Superior temporal gyrus (tissue), 1 donor: ENCODE measurements around the gene DRAM1.
"Not testable (repeated sequence)": the region's sequence is repeated elsewhere in the genome, so short reads cannot be mapped to it uniquely, and the experiment has no call there.

ENCODE experiments used
- DNase-seq: peaks from one replicate; pipeline ENCODE4 v3.0.0-alpha.2; 2016; ENCODE audit errors: extremely low spot score

DRAM1 gene

DNA sequence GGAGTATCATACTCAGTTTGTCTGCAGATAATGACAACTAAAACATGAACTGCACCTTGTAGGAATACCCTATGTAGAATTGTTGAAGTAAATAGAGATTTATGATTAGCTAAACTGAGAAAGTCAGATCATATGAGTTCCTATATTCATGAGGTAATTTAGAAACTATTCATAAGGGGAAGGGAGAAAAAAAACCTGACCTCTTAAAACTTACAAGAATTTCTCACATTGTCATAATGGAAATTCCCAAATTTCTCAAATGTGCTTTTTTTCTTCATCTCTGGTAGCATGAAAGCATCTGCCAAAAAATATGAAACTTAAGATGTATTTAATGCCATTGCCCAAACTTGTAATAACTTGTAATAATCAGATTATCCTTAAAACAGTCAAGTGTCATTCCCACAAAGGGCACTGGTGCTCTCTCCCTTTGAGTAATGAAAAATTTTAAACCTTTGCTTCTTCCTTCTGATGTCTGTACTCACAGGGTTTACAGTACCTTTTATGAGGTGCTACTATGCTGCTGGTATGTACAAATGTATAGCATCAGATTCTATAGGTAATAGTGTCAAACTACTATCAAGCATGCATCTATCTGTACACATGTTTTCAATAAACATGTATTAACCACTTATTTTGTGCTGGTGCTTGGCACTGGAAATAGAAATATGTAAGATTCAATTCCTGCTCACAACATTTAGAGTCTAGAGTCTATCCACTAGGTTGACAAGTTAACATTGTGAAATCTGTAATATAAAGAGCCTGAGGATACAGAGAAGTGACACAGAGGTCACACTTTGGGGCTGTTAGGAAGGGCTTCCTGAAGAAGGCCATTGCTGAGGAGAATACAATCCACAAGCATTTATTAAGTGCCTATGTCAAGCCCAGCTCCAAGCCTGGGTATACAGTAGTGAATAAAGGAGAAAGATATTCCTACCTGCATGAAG is 17.4 kb upstream of the DRAM1 start:
- DNase-seq, result no peak

DNA sequence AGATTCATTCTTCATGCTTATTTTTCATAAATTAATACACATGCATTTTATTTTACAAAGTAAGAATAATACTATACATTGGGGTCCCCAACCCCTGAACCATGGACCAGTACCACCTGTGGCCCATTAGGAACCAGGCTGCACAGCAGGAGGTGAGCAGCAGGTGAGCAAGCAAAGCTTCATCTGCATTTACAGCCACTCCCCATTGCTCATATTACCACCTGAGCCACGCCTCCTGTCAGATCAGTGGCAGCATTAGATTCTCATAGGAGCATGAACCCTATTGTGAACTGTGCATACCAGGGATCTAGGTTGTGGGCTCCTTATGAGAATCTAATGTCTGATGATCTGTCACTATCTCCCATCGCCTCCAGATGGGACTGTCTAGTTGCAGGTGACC is 15.7 kb upstream of the DRAM1 start:
- not testable (repeated sequence) for DNase-seq

- no peak for DNase-seq
These were observed 15.1 kb upstream of the DRAM1 start for GRCh38 chr12:101862245-101862644.

GRCh38 chr12:101863981-101864380 is 13.4 kb upstream of the DRAM1 start:
- DNase-seq, result no peak

GRCh38 chr12:101866615-101867373 is 10.6 kb upstream of the DRAM1 start:
- DNase-seq, result no peak

GRCh38 chr12:101867619-101868018 is 9.8 kb upstream of the DRAM1 start:
- DNase-seq, result not testable (repeated sequence)

- no peak for DNase-seq
These were observed 6.5 kb upstream of the DRAM1 start for GRCh38 chr12:101870925-101871324.

DNA sequence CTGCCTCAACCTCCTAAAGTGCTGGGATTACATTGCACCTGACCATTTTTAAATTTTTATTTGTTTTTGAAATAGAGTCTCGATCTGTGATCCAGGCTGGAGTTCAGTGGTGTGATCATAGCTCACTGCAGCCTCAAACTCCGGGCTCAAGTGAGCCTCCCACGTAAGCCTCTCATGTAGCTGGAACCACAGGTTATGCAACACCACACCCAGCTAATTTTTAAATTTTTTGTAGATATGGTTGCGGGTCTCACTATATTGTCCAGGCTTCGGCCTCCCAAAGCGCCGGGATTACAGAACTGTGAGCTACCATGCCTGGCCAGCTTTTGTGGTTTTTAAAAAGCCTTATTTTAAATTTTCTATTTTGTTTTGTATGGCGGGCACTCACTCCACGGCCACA is 2.2 kb upstream of the DRAM1 start:
- DNase-seq, result no peak

GRCh38 chr12:101876322-101876860 is 989 bp upstream of the DRAM1 start:
- DNase-seq, result no peak

DNA sequence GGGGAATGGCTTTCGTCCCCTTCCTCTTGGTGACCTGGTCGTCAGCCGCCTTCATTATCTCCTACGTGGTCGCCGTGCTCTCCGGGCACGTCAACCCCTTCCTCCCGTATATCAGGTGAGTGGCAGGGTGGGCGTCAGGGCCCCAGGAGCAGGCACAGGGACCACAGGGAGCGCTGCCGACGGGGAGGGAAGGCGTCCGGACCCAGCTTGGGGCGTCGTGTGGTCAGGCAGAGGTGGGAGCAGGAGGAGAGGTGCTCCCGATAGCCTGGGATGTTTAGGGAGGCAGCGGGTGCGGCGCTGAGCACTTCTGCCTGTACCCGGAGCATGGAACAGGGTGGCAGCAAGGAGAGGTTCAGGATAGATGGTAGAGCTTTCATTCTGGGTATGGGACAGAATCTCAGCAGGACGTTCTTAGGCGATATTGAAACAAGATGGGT is 444 bp downstream of the DRAM1 start:
- DNase-seq, result no peak

- no peak for DNase-seq
These were observed 952 bp downstream of the DRAM1 start for GRCh38 chr12:101878243-101878821.

DNA sequence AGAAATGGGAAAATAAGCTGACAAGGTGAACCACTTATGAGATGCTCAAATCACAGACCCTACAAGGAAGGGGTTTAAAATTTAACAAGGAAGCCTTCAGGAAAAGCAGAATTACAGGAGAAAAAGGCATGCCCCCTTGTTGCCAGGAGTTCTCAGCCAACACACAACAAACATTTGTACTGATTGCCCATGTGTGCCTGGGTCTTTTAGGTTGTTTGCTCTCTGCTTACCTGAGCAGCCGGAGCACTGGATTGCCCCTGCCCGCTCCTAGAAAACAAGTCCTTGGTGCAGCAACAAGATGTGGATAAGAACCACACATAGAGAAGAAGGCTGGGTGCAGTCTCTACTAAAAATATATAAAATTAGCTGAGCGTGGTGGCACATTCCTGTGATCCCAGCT is 3.4 kb downstream of the DRAM1 start:
- DNase-seq, result no peak

DNA sequence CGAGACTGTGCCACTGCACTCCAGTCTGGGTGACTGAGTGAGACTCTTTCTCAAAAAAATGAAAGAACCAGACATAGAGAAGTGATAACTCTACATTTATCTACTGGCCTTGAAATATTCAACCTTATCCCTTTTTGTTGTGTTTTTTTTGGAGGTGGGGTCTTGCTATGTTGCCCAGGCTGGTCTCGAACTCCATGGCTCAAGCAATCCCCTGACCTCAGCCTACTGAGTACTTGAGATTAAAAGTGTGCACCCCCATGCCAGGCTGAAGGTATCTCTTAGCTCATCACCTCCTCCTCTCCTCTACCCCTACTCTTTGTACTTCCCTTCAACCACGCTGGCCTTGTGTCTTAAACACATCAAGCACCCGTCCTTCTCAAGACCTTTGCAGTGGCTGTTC is 3.8 kb downstream of the DRAM1 start:
- no peak for DNase-seq

DNA sequence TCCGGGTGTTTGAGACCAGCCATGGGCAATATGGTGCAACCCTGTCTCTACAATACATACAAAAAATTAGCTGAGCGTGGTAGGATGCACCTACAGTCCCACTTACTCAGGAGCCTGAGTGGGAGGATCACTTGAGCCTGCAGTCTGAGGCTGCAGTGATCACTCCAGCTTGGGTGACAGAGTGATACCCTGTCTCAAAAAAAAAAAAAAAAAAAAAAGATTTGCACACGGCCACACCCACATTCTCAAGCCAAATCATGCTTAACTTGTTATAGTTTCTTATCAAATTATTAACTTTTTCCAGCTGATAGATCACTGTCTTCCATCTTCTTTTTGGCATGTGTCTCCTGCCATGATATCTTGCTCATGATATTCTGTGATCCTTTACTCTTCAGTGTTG is 6.8 kb downstream of the DRAM1 start:
- DNase-seq, result no peak

- not testable (repeated sequence) for DNase-seq
These were observed 7.5 kb downstream of the DRAM1 start for GRCh38 chr12:101884781-101885340.

- DNase-seq, result no peak
These were observed 8.7 kb downstream of the DRAM1 start for GRCh38 chr12:101885912-101886561.

GRCh38 chr12:101889211-101889752 is 11.9 kb downstream of the DRAM1 start:
- no peak for DNase-seq

- no peak for DNase-seq
These were observed 14.1 kb downstream of the DRAM1 start for GRCh38 chr12:101891462-101891971.

DNA sequence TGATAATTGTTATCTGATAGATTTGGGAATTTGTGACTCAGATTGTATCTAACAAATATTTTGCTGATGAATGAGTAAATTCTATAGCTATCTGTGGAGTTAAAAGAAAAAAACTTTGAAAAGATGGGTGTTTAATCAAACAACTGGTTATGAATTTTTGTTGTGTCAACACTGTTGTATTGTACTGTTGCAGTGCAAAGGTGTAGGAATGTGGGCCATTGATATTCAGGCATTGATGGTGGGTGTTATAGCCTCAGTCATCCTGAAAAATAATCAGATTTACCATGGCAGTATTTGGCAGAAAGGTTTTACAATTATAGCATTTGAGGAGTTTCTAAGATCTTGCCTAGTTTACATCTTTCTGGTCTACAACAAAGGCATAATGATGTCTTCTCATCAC is 15.4 kb downstream of the DRAM1 start:
- DNase-seq, result no peak

DNA sequence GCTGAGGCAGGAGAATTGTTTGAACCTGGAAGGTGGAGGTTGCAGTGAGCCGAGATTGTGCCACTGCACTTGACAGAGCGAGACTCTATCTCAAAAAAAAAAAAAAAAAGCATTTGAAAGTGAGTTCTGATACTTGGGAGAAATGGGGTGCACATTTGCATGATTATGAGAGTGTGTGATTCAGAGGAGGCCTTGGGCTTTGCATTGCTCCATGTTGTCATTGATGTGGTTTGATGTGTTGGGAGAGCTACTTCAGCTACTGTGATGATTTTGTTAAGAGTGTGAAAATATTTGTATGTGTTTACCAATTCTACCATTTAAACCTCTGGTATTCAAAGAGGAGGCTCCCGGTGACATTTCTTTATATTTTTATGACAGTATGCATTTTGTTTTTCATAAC is 24.4 kb downstream of the DRAM1 start:
- no peak for DNase-seq

DNA sequence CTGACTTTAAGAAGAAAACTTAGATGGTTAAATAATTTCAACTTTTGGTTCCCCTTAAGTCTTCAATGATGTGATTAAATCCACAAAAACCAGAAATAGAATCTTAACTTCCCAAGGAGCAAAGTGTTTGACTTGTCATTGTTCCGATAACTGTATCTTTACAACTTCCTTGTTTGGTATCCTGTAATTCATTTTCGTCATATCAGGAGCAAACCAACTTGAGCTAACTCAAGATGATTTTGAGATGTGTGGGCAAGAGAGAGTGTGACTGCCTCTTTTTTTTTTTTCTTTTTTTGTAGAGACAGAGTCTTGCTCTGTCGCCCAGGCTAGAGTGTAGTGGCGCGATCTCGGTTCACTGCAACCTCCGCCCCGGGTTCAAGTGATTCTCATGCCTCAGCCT is 25.3 kb downstream of the DRAM1 start:
- no peak for DNase-seq
